HG02981 (cell line): Measurements from ENCODE around the gene RBMS1.
"Not testable (repeated sequence)": the region's sequence is repeated elsewhere in the genome, so short reads cannot be mapped to it uniquely, and the experiment has no call there.

Experiments used
- ATAC-seq: cut with Tn5 transposase; IDR thresholded peaks from one replicate; pipeline ENCODE4 v1.9.1; 2021; ENCODE audit warnings: mild to moderate bottlenecking, moderate library complexity; ENCODE audit not compliant: unreplicated experiment

The RBMS1 gene

DNA sequence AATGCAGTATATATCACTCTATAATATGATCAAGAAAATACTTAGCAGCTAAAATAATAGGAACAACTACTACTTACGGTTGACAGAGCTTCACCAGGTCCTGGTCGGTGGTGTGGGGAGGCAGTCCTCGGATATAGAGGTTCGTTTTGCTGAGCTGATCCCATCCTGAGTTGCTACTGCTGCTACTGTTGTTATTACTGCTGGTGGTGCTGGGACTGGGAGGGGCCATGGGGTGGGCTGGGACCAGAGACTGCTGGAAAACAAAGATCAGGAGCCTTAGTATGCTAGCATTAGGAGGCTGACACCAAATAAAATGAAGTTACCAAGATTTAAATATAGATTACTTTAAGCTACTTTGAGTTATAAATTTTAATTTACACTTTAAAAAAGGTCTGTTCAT lies 126.5 kb downstream of the RBMS1 start:
- ATAC-seq, result not testable (repeated sequence)

- ATAC-seq, result no peak
These were observed 127.1 kb downstream of the RBMS1 start for GRCh38 chr2:160366474-160366873.

GRCh38 chr2:160365716-160366367 lies 127.8 kb downstream of the RBMS1 start:
- no peak for ATAC-seq

DNA sequence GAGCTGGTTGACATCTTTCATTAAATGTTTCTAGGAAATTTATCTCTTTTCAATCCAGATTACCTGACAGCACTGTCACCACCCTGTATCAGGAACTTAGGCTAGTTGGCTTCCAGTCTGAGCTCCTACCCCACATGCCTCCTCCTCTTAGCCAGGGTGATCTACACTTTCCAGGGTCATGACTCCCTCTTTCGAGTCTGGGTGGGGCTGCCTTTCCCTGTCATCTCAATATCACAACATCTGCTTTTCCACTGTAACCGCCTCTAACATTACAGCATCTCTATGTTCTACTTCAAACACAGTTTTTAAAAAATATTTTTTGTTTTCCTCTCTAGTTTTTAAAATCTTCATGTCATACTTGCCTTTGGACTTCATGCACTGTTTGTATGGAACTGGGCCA lies 129.2 kb downstream of the RBMS1 start:
- ATAC-seq, result no peak

DNA sequence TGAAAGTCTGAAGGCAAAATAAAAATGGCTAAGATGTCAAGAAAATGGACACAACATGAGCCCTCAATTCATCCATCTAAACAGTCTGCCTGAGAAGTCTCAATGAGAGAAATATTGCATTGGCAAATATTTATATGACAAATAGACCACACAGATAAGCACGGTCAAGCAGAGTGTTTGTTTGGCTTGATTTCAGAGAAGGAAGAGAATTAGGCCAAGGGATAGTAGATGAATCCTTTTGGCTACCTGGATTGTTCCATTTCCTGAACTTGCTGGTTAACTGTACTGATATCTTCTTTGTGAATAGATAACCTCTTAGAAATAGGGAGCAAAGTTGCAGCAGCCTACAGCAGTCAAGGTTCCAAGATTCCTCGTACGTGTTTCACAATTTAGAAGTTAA lies 129.6 kb downstream of the RBMS1 start:
- no peak for ATAC-seq

- ATAC-seq, result no peak
These were observed 130.6 kb downstream of the RBMS1 start for GRCh38 chr2:160363055-160363454.

GRCh38 chr2:160362541-160362940 lies 131.1 kb downstream of the RBMS1 start:
- no peak for ATAC-seq

- no peak for ATAC-seq
These were observed 131.6 kb downstream of the RBMS1 start for GRCh38 chr2:160362018-160362417.

GRCh38 chr2:160360089-160360757 lies 133.4 kb downstream of the RBMS1 start:
- ATAC-seq, result no peak

GRCh38 chr2:160358046-160358445 lies 135.6 kb downstream of the RBMS1 start:
- no peak for ATAC-seq

DNA sequence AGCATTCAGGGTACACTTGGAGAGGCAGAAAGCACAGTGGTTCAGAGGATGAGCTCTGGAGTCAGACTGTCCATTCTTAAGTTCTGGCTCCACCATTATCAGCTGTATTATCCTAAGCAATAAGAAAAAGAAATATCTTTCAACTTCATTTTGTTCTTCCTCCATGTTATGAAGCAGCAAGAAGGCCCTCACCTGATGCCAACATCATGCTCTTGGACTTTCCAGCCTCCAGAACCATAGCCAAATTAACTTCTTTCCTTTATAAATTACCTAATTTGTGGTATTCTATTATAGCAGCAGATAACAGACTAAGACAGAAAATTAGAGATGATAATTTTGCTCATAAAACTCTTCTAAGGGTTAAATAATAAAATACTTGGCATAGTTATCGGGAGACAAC lies 137.1 kb downstream of the RBMS1 start:
- ATAC-seq, result no peak

DNA sequence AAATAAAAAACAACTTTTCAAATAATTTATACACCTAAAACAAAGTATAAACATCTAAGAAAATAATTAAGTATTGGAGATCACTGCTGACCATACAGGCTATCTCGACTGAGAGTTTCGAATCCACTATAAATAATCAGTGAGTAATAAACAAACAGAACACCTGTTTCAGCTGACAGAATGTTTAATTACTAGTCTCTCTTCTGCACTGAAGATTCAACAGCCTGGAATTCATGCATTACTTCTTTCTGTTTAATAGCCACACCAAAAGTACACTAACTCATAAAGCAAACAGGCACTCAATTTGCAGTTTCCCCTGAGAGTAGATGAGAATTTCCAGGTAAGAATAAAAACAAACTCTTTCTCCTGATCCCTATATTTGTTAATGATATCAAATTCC lies 138.5 kb downstream of the RBMS1 start:
- no peak for ATAC-seq

GRCh38 chr2:160354677-160355076 lies 138.9 kb downstream of the RBMS1 start:
- no peak for ATAC-seq

GRCh38 chr2:160353813-160354212 lies 139.8 kb downstream of the RBMS1 start:
- no peak for ATAC-seq

GRCh38 chr2:160353166-160353565 lies 140.4 kb downstream of the RBMS1 start:
- ATAC-seq, result peak; percentile 63

GRCh38 chr2:160352500-160352899 lies 141.1 kb downstream of the RBMS1 start:
- no peak for ATAC-seq

- no peak for ATAC-seq
These were observed 141.7 kb downstream of the RBMS1 start for GRCh38 chr2:160351956-160352355.

DNA sequence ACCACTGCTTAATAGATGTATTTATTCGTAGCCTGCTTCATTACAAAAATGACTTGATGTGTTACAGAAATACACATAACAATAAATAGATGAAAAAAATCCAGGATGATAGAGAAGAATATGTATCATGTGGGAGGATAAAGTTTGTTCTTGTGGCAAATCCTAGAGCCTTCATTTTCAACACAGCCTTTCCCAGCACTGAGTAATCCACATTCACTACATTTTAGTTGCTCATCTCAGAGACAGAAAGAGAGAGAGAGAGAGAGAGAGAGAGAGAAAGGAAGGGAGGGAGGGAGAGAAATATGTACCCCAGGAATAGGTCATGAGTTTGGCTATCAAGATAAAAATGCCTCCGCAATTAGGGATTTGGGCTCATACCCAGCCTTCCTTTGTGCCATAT lies 144.3 kb downstream of the RBMS1 start:
- ATAC-seq, result no peak

DNA sequence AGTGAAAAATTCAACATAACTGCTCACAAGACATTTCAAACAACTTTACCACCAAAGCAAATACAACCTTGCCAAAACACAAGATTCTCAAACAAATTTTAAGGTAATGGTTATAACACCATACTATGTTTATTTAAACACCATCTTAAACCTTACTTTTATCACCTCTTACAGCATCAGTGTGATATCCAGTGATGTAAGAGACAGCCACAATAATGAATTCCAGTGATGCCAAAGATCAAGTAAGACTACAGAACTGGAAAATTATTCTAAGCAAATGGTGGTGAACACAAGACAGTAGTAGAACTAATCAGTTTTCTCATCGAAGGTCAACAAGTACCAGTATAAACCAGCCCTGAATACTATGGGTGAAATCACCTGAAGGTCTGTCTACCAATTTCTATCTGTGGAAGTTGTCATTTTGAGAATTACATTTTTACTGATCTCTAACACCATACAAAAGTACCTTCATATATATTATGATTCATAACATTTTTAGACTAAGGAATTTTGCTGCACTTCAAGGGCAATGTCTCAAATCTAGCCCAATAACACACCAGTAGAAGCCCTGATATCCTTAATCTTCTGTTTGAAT lies 146.2 kb downstream of the RBMS1 start:
- no peak for ATAC-seq

- no peak for ATAC-seq
These were observed 148.4 kb downstream of the RBMS1 start for GRCh38 chr2:160345071-160345764.

GRCh38 chr2:160343404-160343803 lies 150.2 kb downstream of the RBMS1 start:
- no peak for ATAC-seq

- ATAC-seq, result no peak
These were observed 153.9 kb downstream of the RBMS1 start for GRCh38 chr2:160339726-160340125.
